ENCODE data around the gene GSAP.

DNA sequence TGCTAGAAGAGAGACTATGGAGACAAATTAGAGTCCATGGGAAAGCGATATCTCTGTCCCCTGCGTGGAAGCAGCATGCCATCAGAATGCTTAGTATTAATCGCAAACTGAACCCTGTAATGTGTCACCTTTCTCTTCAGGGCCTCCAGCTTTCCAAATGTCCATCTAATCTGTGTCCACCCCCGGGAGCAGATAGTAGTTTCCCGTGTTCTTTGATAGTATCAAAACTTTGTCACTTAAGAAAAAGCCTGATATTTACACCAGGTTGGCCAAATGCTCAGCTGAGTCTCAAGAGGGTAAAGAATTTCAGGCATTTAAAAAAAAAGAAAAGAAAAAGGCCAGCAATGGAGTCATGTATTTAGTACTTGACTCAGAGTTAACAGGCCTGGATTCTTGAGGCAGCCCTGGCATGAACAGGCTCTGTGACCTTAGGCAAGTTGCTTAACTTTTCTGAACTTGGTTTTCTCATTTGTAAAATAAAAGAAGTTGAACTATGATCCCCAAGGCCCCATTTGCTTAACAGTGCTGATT, 10.4 kb upstream of the GSAP start:
- TF ChIP-seq, protein P1, sequence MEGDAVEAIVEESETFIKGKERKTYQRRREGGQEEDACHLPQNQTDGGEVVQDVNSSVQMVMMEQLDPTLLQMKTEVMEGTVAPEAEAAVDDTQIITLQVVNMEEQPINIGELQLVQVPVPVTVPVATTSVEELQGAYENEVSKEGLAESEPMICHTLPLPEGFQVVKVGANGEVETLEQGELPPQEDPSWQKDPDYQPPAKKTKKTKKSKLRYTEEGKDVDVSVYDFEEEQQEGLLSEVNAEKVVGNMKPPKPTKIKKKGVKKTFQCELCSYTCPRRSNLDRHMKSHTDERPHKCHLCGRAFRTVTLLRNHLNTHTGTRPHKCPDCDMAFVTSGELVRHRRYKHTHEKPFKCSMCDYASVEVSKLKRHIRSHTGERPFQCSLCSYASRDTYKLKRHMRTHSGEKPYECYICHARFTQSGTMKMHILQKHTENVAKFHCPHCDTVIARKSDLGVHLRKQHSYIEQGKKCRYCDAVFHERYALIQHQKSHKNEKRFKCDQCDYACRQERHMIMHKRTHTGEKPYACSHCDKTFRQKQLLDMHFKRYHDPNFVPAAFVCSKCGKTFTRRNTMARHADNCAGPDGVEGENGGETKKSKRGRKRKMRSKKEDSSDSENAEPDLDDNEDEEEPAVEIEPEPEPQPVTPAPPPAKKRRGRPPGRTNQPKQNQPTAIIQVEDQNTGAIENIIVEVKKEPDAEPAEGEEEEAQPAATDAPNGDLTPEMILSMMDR (conservative IDR thresholded peaks at IDR 0.05; ENCODE audit: low read depth, low read length), result no peak
- no peak for TF ChIP-seq EZH2phosphoT487 (IDR thresholded peaks at IDR 0.05; ENCODE audit: borderline replicate concordance, low read length)
- no peak for TF ChIP-seq EZH2 (IDR thresholded peaks at IDR 0.05; ENCODE audit: low read length, unreplicated experiment)
